HG02678 (cell line): Measurements from ENCODE around the gene LCK.

ENCODE experiments used
- ATAC-seq: cut with Tn5 transposase; IDR thresholded peaks from one replicate; pipeline ENCODE4 v1.9.1; 2021; ENCODE audit warnings: mild to moderate bottlenecking, moderate library complexity; ENCODE audit not compliant: unreplicated experiment

Gene LCK

GRCh38 chr1:32311709-32312393 lies 60.8 kb downstream of the LCK start:
- no peak for ATAC-seq

- peak; percentile 21 for ATAC-seq
Observed at GRCh38 chr1:32316903-32317277, 65.8 kb downstream of the LCK start.

GRCh38 chr1:32318127-32318869 lies 67.2 kb downstream of the LCK start:
- no peak for ATAC-seq

- ATAC-seq: no peak
Observed at GRCh38 chr1:32321712-32322291, 70.7 kb downstream of the LCK start.

- ATAC-seq: no peak
Observed at GRCh38 chr1:32327204-32327603, 76.1 kb downstream of the LCK start.

- no peak for ATAC-seq
Observed at GRCh38 chr1:32329931-32330466, 78.9 kb downstream of the LCK start.

- no peak for ATAC-seq
Observed at GRCh38 chr1:32330558-32331151, 79.6 kb downstream of the LCK start.

- no peak for ATAC-seq
Observed at GRCh38 chr1:32331549-32331948, 80.5 kb downstream of the LCK start.

GRCh38 chr1:32332290-32333079 lies 81.4 kb downstream of the LCK start:
- no peak for ATAC-seq

GRCh38 chr1:32333251-32333963 lies 82.3 kb downstream of the LCK start:
- no peak for ATAC-seq

- no peak for ATAC-seq
Observed at GRCh38 chr1:32334274-32334861, 83.3 kb downstream of the LCK start.

- ATAC-seq: peak; percentile 25
Observed at GRCh38 chr1:32334864-32335534, 83.9 kb downstream of the LCK start.

GRCh38 chr1:32335535-32335789 lies 84.4 kb downstream of the LCK start:
- ATAC-seq: peak; percentile 8
